ENCODE measurements around the gene MPND.

Gene MPND

GRCh38 chr19:4361152-4362046 is 18.0 kb downstream of the MPND start:
- Histone ChIP-seq H3K4me3 (IDR thresholded peaks at IDR 0.05; ENCODE audit: insufficient read depth, low read depth, low read length) (no peak overlapping the region), H3K79me2 (ENCODE audit: insufficient read depth, low read depth) (no peaks in the 10 kb centered on the region), H3K4me2 (no peak overlapping the region), H3K27ac (no peak overlapping the region), H3K36me3 (ENCODE audit: insufficient read depth) (no peaks in the 10 kb centered on the region), H3K27me3 (ENCODE audit: insufficient read depth, low read depth) (no peaks in the 10 kb centered on the region), H3K9ac (no peak overlapping the region), H4K20me1 (ENCODE audit: insufficient read depth) (no peaks in the 10 kb centered on the region), H2AFZ (ENCODE audit: low read depth) (no peak overlapping the region), H3K4me1 (ENCODE audit: low read depth, poor library complexity, severe bottlenecking) (no peaks in the 10 kb centered on the region)
- no peak for TF ChIP-seq CTCF (conservative IDR thresholded peaks at IDR 0.05; ENCODE audit: low read depth, low read length)

- no peaks in the 10 kb centered on the region for H3K4me1 ChIP-seq (ENCODE audit: low read depth, poor library complexity, severe bottlenecking)
- H3K79me2 ChIP-seq (ENCODE audit: insufficient read depth, low read depth) = no peaks in the 10 kb centered on the region
- no peak for TF ChIP-seq CTCF (conservative IDR thresholded peaks at IDR 0.05; ENCODE audit: low read depth, low read length)
- H3K27ac ChIP-seq = no peak overlapping the region
- no peak overlapping the region for H3K9ac ChIP-seq
- H3K4me2 ChIP-seq = no peak overlapping the region
- H2AFZ ChIP-seq (ENCODE audit: low read depth) = no peak overlapping the region
- no peaks in the 10 kb centered on the region for H4K20me1 ChIP-seq (ENCODE audit: insufficient read depth)
- no peak overlapping the region for H3K4me3 ChIP-seq (IDR thresholded peaks at IDR 0.05; ENCODE audit: insufficient read depth, low read depth, low read length)
- no peaks in the 10 kb centered on the region for H3K27me3 ChIP-seq (ENCODE audit: insufficient read depth, low read depth)
- H3K36me3 ChIP-seq (ENCODE audit: insufficient read depth) = no peaks in the 10 kb centered on the region
Measured at GRCh38 chr19:4362101-4362828, 18.9 kb downstream of the MPND start.

DNA sequence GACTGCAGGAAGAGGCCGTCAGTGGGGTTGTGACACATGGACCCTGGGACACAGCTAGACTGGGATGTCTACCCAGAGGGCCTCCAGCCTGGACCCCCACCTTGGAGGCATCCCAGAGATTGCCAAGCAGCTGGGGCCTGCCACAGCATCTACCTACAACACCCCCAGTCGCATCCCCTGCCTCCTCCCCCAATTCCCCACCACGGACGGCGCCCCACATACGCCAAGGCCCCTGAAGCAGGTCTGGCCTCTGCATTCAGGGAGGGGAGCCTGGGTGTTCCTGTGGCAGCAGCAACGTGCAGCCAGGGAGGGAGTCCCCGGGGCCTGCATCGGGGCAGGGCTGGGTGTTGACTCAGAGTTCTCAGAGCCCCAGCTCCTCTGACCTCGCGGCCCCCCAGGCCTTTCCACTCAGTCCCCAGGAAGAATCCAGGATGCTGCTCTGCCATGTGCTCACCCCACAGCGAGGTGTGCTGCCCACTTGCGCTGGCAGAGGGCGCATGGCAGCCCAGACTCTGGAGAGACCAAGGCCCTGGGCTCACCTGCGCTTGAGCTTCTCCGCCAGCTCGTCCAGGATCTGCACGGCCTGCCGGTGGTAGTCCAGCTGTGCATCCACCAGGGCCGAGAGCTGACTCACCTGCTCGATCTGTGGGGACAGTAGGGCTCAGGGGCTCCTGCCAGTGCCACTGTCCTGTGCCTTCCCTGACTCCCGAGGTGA is 19.6 kb downstream of the MPND start:
- TF ChIP-seq CTCF (conservative IDR thresholded peaks at IDR 0.05; ENCODE audit: low read depth, low read length) = 0 out of 2 replicates have a peak, but pooled peaks have one; percentile 21
- Histone ChIP-seq H2AFZ (ENCODE audit: low read depth) (no peak overlapping the region), H3K79me2 (ENCODE audit: insufficient read depth, low read depth) (no peaks in the 10 kb centered on the region), H3K9ac (no peak overlapping the region), H3K36me3 (ENCODE audit: insufficient read depth) (no peaks in the 10 kb centered on the region), H3K4me1 (ENCODE audit: low read depth, poor library complexity, severe bottlenecking) (peaks cover 2% of the 10 kb centered on the region), H4K20me1 (ENCODE audit: insufficient read depth) (no peaks in the 10 kb centered on the region), H3K27ac (no peak overlapping the region), H3K27me3 (ENCODE audit: insufficient read depth, low read depth) (no peaks in the 10 kb centered on the region), H3K4me2 (no peak overlapping the region), H3K4me3 (IDR thresholded peaks at IDR 0.05; ENCODE audit: insufficient read depth, low read depth, low read length) (no peak overlapping the region)

DNA sequence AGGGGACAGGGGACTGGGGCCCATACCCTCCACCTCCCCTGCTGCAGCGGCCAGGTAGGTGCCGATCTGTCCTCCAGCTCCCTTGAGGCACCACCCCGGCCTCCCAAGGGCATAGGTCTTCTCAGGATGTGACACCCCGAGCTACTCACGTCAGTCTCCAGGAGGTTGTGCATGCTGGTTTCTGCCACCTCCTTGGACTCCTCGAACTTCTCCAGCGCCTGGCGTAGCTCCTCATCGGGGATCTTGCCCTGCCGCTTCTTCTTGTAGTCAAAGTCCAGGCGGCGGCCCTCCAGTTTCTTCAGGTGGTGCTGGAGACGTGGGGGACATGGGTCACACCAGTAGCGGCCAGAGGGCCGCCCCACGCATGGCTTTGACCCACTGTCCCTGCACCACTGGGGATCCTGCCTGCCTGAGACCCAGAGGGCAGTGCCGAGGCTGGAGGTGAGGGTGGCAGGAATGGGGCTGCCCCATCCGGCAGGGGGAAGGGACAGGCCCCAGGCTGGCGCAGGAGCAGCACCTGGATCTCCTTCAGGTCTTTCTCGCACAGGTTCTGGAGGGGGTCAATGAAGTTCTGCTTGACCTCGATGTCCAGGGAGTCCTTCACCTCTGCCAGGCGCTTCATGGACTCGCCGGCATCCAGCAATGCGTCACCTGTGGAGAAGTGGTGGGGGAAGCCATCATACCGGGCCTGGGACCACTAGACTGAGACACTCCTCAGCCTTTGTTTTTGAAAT is 20.4 kb downstream of the MPND start:
- Histone ChIP-seq H3K79me2 (ENCODE audit: insufficient read depth, low read depth) (no peaks in the 10 kb centered on the region), H3K9ac (no peak overlapping the region)

More for the DNA sequence above, 20.4 kb downstream of the MPND start:
- Histone ChIP-seq H3K4me3 (IDR thresholded peaks at IDR 0.05; ENCODE audit: insufficient read depth, low read depth, low read length) (no peak overlapping the region), H3K4me1 (ENCODE audit: low read depth, poor library complexity, severe bottlenecking) (peaks cover 10% of the 10 kb centered on the region), H3K36me3 (ENCODE audit: insufficient read depth) (no peaks in the 10 kb centered on the region), H3K4me2 (no peak overlapping the region), H2AFZ (ENCODE audit: low read depth) (no peak overlapping the region), H3K27me3 (ENCODE audit: insufficient read depth, low read depth) (no peaks in the 10 kb centered on the region), H4K20me1 (ENCODE audit: insufficient read depth) (no peaks in the 10 kb centered on the region), H3K27ac (no peak overlapping the region)
- no peak for TF ChIP-seq CTCF (conservative IDR thresholded peaks at IDR 0.05; ENCODE audit: low read depth, low read length)

Data from KMS-11 (cell line).